Measurements from ENCODE around the gene SPEG.

SPEG gene

DNA sequence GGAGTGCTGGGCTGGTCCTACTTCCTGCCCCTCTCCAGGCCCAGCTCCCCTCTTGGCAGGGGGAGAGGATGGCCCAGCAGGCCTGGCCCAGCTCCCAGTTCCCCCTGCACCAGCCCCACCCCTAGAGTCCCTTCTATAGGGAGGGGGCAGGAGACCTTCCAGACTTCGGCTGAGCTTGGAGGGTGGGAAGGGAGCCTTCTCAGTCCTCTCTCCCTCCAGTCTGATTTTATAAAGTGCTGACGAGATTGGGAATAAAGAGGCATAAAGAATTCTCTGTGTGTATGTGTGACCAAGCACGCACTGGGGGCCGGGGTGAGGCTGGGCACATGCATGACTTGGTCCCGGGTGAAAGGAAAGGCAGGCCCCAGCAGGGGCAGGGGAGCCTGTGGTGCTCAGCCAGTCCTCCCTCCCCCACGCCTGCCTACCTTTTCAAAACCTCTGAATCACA, 103.9 kb downstream of the SPEG start:
- no peak for DNase-seq

DNA sequence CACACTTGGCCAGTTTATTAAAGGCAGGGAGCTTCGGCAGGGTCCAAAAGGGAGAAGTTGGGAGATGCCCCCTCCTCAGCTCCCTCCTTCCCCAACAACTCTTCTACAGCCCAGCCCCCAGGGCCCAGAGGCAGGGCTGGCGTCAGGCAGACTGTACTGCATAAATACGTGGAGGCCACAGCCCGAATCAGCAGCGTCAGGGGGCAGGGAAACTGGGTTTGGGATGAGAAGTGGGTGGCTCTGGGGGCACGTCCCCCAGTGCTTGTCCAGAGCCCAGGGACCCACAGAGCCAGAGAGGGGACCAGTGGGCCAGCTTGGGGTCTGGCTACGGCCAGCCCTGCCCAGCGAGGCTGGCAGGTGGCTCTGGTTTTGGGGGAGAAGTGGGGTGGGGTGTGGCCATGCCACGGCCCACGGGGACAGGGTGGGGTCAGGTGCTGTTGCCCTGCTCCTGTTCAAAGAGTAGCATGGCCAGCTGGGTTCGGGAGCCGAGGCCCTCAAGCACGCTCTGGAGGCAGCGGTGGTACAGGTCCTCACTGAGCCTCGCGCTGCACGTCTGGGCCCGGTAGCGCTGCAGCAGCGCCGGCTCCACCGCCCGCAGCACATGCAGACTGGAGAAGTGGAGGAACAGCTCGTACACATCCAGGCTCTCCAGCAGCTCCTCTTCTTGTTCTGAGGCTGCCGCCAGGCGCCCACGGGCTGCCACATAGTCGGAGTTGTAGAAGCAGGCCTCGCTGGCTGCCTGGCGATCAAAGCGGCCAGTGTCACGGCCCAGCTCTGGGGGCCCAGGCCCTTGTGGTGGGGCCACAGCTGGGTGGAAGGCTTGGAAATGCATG, 104.5 kb downstream of the SPEG start:
- DNase-seq = no peak

DNA sequence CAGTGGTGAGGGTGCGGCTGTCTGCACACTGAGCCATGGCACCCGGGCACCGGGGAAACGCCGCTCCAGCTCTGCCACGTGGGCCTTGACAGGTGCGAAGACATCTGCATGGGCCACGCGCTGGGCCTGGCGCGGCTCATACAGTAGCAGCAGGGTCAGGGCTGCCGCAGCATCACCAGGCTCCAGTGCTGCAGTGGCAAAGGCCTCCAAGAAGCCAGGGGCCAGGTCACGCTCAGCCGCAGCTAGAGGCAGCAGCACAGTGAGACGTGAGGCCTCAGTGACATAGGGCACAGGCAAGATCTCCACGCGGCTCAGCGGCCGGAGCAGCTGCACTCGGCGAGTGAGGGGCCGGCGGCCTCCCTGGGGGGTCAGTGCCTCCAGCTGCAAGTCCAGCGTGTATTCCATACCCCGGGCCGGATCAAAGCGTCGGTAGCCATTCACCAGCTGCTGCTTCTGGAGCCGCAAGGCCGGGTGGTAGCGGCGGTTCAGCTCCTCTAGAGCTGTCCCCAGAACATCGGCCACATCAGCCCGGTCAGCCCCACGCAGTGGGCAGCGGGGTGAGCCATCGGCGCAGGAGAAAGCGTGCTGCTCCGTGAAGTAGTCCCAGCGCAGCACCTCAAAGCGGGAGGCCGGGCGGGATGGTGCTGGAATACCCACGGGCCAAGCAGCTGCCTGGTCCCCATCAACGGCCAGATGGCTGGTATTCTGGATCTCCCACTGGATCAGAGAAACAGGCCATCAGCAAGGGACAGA, 105.5 kb downstream of the SPEG start:
- no peak for DNase-seq

DNA sequence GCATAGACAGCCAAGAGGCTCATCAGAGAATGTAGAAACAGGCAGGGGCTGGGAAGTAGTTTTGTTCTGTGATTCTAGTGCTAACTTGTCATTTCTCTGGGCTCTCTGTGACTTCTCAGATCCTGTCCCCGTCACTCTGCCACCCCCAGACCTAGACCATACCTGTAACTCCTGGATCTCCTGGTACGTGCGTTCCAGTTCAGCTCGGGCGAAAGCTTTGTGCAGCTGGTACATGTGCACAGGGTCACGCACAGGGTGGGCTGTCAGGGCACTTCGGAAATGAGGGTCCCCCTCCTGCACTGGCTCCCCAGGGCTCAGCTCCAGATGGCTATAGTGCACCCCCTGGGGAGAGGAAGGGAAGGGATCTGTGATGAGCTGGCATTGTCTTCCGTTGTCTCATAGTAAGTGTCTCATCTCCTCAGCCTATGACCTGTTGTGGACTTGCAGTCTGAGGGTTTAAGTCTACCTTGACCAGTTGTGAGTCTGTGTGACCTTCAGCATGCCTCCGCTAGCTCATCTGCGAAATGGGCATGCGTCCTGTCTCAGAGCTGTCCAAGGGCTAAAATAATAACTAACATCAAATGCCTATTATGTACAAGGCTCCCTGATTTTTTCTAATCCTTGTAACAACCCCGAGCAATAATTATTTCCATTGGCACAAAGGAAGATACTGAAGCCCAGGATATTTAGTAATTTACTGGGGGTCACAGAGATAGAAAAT, 106.3 kb downstream of the SPEG start:
- no peak for DNase-seq

DNA sequence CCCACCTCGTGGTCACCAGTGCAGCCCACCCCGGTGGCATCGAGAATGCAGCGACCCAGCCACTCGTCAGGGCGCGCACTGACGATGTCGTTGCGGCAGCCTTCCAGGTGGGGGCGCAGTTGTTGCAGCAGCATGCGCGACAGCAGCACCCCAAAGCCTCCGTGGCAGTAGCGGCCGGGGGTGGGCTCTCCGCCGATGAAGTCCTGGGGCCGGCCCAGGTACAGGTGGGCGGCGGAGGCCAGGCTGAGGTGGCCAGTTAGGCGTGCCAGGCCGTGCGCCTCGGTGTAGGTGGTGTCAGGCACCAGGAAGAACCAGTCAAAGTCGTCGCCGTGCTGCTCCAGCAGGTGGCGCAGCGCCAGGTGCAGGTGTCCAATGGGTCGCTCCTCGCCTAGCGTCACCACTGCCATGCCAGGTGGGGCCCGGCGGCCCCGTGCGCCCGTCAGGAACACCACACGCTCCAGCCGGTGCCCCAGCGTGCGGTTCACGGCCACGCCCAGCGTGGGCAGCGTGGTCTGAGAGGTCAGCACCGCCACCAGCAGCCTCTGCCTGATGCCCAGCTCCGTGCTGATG, 107.1 kb downstream of the SPEG start:
- DNase-seq = peak; percentile 73

DNA sequence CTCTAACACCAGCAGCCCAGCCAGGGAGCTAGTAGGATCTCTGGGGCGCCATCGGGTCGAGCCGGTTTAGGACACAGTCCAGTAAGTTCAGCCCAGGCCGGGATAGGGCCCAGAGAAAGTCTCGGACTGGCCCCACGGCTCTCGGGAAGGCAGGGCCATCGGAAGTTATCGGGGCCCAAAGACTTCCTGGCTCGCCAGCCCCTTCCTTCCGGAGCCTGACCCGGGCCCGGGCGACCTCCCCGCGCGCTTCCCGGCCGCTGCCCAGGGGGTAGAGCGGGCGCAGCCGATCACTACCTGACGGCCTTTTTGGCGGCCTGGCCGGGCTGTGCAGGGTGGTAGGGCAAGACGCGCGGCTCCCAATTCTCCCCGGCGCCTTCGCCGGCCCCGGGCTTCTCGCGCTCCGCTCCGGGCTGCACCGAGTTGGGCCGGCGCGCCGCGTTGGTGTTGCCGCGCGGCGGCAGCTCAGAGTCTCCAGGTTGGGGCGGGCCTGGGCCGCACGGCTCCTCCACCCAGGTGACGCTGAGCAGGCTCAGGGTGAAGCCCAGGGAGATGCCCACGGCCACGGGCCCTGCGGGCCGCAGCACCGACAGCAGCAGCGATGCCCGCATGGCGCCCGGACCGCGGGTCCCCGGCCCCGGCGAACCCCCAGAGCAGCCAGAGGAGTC, 108.4 kb downstream of the SPEG start:
- DNase-seq = peak; percentile 7

DNA sequence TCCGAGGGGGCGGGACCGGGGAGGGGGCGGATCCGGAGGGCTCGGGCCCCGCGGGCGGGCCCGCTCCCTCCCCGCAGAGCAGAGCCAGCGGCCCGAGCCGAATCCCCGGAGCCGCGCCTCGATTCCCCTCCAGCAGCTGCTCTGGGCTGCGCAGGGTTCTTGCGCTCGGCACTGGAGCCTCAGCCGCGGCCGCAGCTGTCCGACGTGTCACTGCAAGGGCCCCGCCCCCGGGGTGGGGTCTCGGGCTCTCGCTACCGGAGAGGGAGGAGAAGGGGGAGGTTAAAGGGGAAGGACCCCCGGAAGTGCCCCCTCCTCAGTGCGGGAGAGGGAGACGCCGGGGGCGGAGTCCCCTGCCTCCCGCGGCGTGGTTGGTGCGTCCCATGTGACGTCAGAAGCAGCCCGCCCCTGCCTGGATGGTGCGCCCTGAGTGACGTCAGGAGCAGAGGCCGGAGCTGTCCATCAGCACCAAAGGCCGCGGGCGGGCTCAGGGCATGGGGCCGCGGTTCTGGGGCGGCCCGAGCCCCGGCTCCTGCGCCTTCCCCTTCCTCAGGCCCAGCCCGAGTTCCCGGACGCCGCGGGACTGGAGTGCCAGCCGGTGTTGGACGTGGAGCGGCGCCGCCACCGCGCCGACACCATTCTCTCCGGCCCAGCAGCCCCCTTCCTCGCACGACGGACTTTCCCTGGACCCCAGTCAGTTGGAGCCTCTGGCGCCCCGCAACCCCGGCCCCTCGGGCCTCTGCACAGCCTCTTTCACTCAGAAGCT, 109.1 kb downstream of the SPEG start, which contains the start of the genes CHPF and TMEM198:
Gene CHPF, minus strand, starts transcription at position 214 of the 763 bp plus-strand sequence. CDS start 271 bp downstream, outside the sequence.
Gene TMEM198, plus strand, starts transcription at position 433 of the 763 bp plus-strand sequence. CDS start 700 bp downstream, outside the sequence.
- peak; percentile 94 for DNase-seq

DNA sequence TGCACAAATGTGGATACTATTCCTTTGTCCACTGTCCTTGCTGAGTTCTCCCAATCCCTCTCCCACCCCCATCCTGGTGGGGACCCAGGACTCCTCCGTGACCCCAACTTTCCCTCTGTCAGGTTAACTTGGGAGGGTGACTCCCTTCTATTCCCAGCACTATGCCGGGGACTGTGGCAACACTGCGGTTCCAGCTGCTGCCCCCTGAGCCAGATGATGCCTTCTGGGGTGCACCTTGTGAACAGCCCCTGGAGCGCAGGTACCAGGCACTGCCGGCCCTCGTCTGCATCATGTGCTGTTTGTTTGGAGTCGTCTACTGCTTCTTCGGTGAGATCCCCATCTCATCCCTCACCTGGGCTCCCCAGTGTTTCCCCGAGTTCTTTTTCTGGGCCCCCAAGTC, 109.9 kb downstream of the SPEG start:
- no peak for DNase-seq

DNA sequence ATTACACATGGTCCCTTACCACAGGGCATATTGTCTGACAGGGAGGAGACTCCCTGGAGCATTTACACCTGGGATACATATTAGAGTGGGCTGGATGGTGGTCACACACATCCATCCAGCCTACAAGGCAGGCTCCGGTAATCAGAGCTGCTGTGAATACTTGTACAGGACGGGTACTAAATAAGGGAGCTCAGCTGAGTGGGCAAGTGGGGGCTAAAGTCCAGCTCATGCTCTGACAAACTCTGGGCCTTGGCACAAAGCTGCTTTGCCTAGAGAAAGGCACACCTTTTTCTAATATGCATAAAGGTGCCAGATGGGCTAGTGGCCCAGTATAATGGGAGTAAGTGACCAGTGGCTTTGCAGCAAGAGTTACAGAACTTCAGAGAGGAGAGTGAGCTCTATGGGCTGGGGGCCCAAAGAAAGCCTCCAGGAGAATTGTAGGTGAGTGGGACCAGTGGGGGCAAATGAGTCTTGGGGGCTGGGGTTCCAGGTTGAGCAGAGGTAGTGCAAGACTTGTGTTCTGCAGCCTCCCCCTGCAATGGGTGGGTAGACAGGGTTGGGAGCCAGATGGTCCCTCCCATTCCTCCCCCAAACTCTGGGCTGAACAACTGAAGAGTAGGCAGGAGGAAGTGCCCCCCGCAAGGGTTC, 110.8 kb downstream of the SPEG start:
- DNase-seq = no peak

DNA sequence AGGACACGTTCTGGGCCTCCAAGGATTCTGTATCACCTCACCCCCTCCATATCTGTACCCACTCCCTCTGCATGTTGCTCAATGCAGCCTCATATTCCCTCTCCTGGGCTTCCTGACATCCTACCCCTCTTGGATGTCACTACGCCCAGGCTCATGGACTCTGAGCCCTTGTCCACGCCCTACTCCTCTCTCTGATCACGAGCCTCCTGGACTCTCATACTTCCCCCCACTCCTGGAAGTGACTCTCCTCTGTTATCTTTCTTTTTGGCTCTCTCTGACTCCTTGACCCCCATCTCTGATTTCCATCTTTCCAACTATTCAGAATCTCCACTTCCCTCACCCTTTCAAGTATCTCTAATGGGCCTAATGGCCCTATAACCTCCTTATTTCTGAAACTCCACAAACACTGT, 111.3 kb downstream of the SPEG start:
- no peak for DNase-seq

DNA sequence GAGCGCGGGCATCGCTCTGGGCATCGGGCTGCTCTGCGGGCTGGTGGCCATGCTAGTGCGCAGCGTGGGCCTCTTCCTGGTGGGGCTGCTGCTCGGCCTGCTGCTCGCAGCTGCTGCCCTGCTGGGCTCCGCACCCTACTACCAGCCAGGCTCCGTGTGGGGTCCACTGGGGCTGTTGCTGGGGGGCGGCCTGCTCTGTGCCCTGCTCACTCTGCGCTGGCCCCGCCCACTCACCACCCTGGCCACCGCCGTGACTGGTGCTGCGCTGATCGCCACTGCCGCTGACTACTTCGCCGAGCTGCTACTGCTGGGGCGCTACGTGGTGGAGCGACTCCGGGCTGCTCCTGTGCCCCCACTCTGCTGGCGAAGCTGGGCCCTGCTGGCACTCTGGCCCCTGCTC, 113.0 kb downstream of the SPEG start:
- no peak for DNase-seq
